Colonic mucosa (tissue), 4 donors: ENCODE results near the gene ZBTB20. TPM values are rescaled to one million over a fixed set of nuclear protein-coding genes. Genes with fewer than 3 reads are reported as not detected.

Source experiments
- DNase-seq: peaks from one replicate; pipeline ENCODE4 v3.0.0-alpha.2; 2020
- H3K27ac ChIP-seq: fragments of 200-600 bp; one replicate; pipeline ENCODE4 v1.8.0; 2021
- H3K27me3 ChIP-seq: fragments of 200-600 bp; one replicate; pipeline ENCODE4 v1.8.0; 2021
- H3K36me3 ChIP-seq: fragments of 200-600 bp; one replicate; pipeline ENCODE4 v1.8.0; 2021
- H3K4me1 ChIP-seq: fragments of 200-600 bp; one replicate; pipeline ENCODE4 v1.8.0; 2021; ENCODE audit warnings: mild to moderate bottlenecking
- H3K4me3 ChIP-seq: fragments of 200-600 bp; one replicate; pipeline ENCODE4 v1.8.0; 2021
- H3K9ac ChIP-seq, 2 donors: one replicate each; pipeline ENCODE4 v1.7.0; 2013; ENCODE audit warnings: control low read depth in 2 of 2, low read depth in 2 of 2, low read length in 2 of 2
- H3K9me3 ChIP-seq: fragments of 200-600 bp; one replicate; pipeline ENCODE4 v1.8.0; 2021
- CTCF ChIP-seq: fragments of 200-600 bp; IDR thresholded peaks from one replicate; pipeline ENCODE4 v1.8.0; 2022; ENCODE audit warnings: antibody characterized with exemption, mild to moderate bottlenecking
- intact Hi-C: fragments of 100-400 bp; cut with DNase I; formaldehyde crosslinking; loops from one replicate; pipeline ENCODE4 v1.14.1; 2022
- total RNA-seq, 2 donors: library from RNA; stranded (reverse); fragmentation: NEBNext Ultra II Directional in 1 of 2; extraction: Animal tissue kit (Norgen Biotek cat#: 25700) in 1 of 2; gene quantifications; one replicate each; pipeline ENCODE4 v1.2.1, GENCODE V29; 2021
- donor health status: healthy.
- donor health status: DM: no; HTN: no; CAD: no.
- donor health status: DM: no; HTN: no; CAD: no.

ZBTB20 gene
- total RNA-seq, 2 donors from 2014 or later = 12.7 to 21.2 TPM

- Histone ChIP-seq H3K36me3 (no peaks in the 10 kb centered on the region), H3K9ac (no peak overlapping the region), H3K9me3 (no peaks in the 10 kb centered on the region), H3K27ac (no peak overlapping the region), H3K4me1 (no peaks in the 10 kb centered on the region), H3K4me3 (no peak overlapping the region), H3K27me3 (no peaks in the 10 kb centered on the region)
- no peak for TF ChIP-seq CTCF
- no peak for DNase-seq
- intact Hi-C loops = no loop called here
These were observed 740.8 kb downstream of the ZBTB20 start for GRCh38 chr3:114406286-114406685.

GRCh38 chr3:114405202-114405990 is 741.7 kb downstream of the ZBTB20 start:
- Histone ChIP-seq H3K27ac (no peak overlapping the region), H3K4me1 (no peaks in the 10 kb centered on the region), H3K27me3 (no peaks in the 10 kb centered on the region), H3K36me3 (no peaks in the 10 kb centered on the region), H3K9me3 (no peaks in the 10 kb centered on the region), H3K9ac (no peak overlapping the region), H3K4me3 (no peak overlapping the region)
- no peak for TF ChIP-seq CTCF
- intact Hi-C loops = no loop called here
- DNase-seq = no peak

GRCh38 chr3:114404590-114404989 is 742.5 kb downstream of the ZBTB20 start:
- Histone ChIP-seq H3K9ac (no peak overlapping the region), H3K4me3 (no peak overlapping the region), H3K9me3 (no peaks in the 10 kb centered on the region), H3K27me3 (no peaks in the 10 kb centered on the region), H3K4me1 (no peaks in the 10 kb centered on the region), H3K36me3 (no peaks in the 10 kb centered on the region), H3K27ac (no peak overlapping the region)
- no peak for DNase-seq
- no peak for TF ChIP-seq CTCF
- intact Hi-C loops = no loop called here

DNA sequence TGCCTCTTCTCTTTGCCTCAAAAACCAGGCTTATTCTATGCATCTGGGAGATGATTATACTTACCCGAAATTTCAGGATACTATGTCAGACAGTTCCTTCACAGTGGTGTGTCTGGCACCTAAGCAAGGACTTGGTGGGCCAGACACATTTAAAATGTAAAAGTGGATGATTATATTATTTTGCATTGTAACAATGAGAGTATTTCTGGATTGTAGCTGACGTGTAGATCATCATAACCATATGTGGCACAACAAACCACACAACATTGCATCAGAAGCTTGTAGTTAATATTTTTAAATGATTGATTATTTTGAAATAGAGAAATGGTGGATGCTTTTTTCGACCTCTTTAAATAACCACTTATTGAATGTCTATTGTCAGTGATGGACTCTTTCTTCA is 744.2 kb downstream of the ZBTB20 start:
- DNase-seq = no peak
- Histone ChIP-seq H3K9me3 (no peaks in the 10 kb centered on the region), H3K4me1 (no peaks in the 10 kb centered on the region), H3K27ac (no peak overlapping the region), H3K36me3 (no peaks in the 10 kb centered on the region), H3K9ac (no peak overlapping the region), H3K27me3 (no peaks in the 10 kb centered on the region), H3K4me3 (no peak overlapping the region)
- no peak for TF ChIP-seq CTCF
- intact Hi-C loops = no loop called here

DNA sequence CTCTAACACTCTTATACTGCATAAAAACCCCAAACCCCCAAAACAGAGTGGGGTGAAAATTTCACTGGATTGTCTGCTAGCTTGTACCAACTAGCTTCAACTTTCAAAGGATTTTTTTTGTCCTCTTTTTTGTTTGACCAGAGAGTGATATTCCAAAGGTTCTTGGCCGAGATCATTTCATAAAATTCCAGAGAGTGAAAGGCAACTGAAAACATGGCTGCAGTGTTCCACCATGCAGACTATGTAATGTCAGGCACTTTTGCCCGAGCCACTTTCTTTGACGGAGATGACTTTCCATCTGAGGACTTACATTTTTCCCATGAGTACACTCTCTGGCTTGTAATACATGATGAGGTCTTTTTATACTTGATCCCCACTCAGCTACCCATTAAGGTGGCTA is 745.7 kb downstream of the ZBTB20 start:
- no peak overlapping the region for H3K9ac ChIP-seq

More for the DNA sequence above, 745.7 kb downstream of the ZBTB20 start:
- H3K9me3 ChIP-seq = no peaks in the 10 kb centered on the region
- no peak for DNase-seq
- no peak for TF ChIP-seq CTCF
- intact Hi-C loops = no loop called here
- no peak overlapping the region for H3K27ac ChIP-seq
- H3K4me3 ChIP-seq = no peak overlapping the region
- no peaks in the 10 kb centered on the region for H3K36me3 ChIP-seq
- H3K4me1 ChIP-seq = no peaks in the 10 kb centered on the region
- H3K27me3 ChIP-seq = no peaks in the 10 kb centered on the region
